KMS-11 (cell line): Measurements from ENCODE around the gene ADORA1.

Experiments used
- H2AFZ ChIP-seq: fragments of 200-600 bp; sonication (generic); 2 replicates; pipeline ENCODE4 v1.6.1; 2016; ENCODE audit warnings: antibody characterized with exemption, mixed run types, low read depth
- H3K27ac ChIP-seq: fragments of 200-600 bp; sonication (generic); 2 replicates; pipeline ENCODE4 v1.6.1; 2016; ENCODE audit warnings: mild to moderate bottlenecking, mixed run types
- H3K27me3 ChIP-seq: fragments of 200-600 bp; sonication (generic); 2 replicates; pipeline ENCODE4 v1.6.1; 2017; ENCODE audit warnings: mild to moderate bottlenecking, low read depth, mixed run types, moderate library complexity; ENCODE audit not compliant: insufficient read depth
- H3K36me3 ChIP-seq: fragments of 200-600 bp; sonication (generic); 2 replicates; pipeline ENCODE4 v1.6.1; 2017; ENCODE audit warnings: mild to moderate bottlenecking, mixed run types; ENCODE audit not compliant: insufficient read depth
- H3K4me1 ChIP-seq: fragments of 200-600 bp; sonication (generic); 2 replicates; pipeline ENCODE4 v1.6.1; 2016; ENCODE audit warnings: mild to moderate bottlenecking, low read depth, mixed run types; ENCODE audit not compliant: poor library complexity, severe bottlenecking
- H3K4me2 ChIP-seq: fragments of 200-600 bp; sonication (generic); 2 replicates; pipeline ENCODE4 v1.7.0; 2016; ENCODE audit warnings: mild to moderate bottlenecking, mixed run types
- H3K4me3 ChIP-seq: fragments of 200-600 bp; sonication (generic); IDR thresholded peaks from 2 replicates; pipeline ENCODE4 v1.6.1; 2017; ENCODE audit warnings: low read depth, low read length, mixed read lengths; ENCODE audit not compliant: insufficient read depth
- H3K79me2 ChIP-seq: fragments of 200-600 bp; sonication (generic); 2 replicates; pipeline ENCODE4 v1.6.1; 2016; ENCODE audit warnings: low read depth, mixed run types; ENCODE audit not compliant: insufficient read depth
- H3K9ac ChIP-seq: fragments of 200-600 bp; sonication (generic); 2 replicates; pipeline ENCODE4 v1.6.1; 2016; ENCODE audit warnings: mild to moderate bottlenecking, mixed run types
- H4K20me1 ChIP-seq: fragments of 200-600 bp; sonication (generic); 2 replicates; pipeline ENCODE4 v1.6.1; 2016; ENCODE audit warnings: mild to moderate bottlenecking, mixed run types; ENCODE audit not compliant: insufficient read depth
- TF ChIP-seq, protein P1 (sequence below): fragments of 200-600 bp; sonication (generic); conservative IDR thresholded peaks from 2 replicates; pipeline ENCODE4 v1.6.1; 2017; ENCODE audit warnings: low read depth, mild to moderate bottlenecking, antibody characterized with exemption, low read length, moderate library complexity, mixed read lengths

The ADORA1 gene

GRCh38 chr1:203089001-203089650, 38.4 kb upstream of the ADORA1 start:
- Histone ChIP-seq H3K79me2 (no peaks in the 10 kb centered on the region), H4K20me1 (no peaks in the 10 kb centered on the region), H3K27ac (no peak overlapping the region), H3K36me3 (no peaks in the 10 kb centered on the region), H3K4me2 (no peak overlapping the region), H3K4me1 (no peaks in the 10 kb centered on the region), H3K4me3 (no peak overlapping the region), H3K9ac (no peak overlapping the region), H2AFZ (no peak overlapping the region), H3K27me3 (no peaks in the 10 kb centered on the region; the same call in 1 of the 2 replicates)
- TF ChIP-seq, protein P1, sequence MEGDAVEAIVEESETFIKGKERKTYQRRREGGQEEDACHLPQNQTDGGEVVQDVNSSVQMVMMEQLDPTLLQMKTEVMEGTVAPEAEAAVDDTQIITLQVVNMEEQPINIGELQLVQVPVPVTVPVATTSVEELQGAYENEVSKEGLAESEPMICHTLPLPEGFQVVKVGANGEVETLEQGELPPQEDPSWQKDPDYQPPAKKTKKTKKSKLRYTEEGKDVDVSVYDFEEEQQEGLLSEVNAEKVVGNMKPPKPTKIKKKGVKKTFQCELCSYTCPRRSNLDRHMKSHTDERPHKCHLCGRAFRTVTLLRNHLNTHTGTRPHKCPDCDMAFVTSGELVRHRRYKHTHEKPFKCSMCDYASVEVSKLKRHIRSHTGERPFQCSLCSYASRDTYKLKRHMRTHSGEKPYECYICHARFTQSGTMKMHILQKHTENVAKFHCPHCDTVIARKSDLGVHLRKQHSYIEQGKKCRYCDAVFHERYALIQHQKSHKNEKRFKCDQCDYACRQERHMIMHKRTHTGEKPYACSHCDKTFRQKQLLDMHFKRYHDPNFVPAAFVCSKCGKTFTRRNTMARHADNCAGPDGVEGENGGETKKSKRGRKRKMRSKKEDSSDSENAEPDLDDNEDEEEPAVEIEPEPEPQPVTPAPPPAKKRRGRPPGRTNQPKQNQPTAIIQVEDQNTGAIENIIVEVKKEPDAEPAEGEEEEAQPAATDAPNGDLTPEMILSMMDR = no peak

DNA sequence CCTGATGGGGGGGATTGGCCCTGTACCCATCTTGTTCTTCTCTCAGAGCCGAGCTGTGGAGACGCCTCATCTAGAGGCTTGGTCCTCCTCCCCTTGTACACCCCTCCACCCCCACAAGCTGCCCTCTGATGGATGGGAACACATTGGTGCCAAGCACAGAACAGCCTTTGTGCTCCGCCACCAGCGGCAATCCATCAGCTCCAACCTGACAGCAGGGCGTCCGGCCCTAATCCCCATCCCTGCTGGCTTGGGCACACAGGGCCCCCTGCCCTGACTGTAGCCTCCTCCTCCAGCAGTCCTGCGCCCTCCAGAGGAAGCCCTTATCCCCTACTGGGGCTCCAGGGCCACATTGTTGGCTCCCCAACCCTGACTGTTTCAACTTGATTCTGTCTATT, 37.9 kb upstream of the ADORA1 start:
- TF ChIP-seq, protein P1 = no peak
- no peak overlapping the region for H2AFZ ChIP-seq
- H3K9ac ChIP-seq = no peak overlapping the region
- no peaks in the 10 kb centered on the region; the same call in 1 of the 2 replicates for H3K27me3 ChIP-seq
- H3K4me3 ChIP-seq = no peak overlapping the region
- H3K36me3 ChIP-seq = no peaks in the 10 kb centered on the region
- H4K20me1 ChIP-seq = no peaks in the 10 kb centered on the region
- no peak overlapping the region for H3K4me2 ChIP-seq
- no peaks in the 10 kb centered on the region for H3K4me1 ChIP-seq
- no peaks in the 10 kb centered on the region for H3K79me2 ChIP-seq
- H3K27ac ChIP-seq = no peak overlapping the region

DNA sequence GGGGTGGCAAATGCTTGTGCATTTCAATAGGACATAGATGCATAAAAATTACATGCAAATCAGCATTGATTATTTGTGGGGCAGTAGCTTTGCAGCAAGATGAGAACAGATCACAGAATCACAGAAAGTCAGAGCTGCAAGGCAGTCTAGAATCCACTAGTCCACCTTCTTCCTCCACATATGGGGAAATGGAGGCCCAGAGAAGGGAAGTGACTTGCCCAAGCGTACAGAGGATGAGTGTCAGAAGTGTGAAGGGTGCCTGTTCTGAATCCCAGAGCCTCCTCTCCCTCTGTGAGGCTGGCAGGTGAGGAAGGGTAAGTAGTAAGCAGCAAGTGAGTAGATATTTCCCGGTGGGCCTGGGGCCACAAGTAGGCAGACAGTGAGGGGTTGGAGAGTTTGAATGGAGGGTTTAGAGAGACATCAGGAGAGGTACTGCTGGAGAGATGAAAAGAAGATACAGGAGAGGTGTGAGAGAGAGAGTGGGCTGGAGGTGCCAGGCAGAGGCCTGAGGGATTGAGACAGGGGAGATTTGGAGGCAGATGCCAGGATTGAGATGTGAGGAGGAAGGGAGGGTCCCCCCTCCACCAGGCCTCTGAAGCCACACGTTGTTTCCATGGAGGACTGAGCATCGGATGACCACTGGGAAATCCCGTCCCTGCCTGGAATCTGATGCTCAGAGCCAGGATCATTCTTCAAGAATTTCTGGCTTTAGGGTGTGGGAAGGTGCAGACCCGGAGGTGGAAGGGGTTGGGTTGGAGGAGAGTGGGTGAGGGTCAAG, 36.9 kb upstream of the ADORA1 start:
- Histone ChIP-seq H3K27ac (no peak overlapping the region), H3K4me1 (no peaks in the 10 kb centered on the region), H3K4me2 (no peak overlapping the region), H4K20me1 (no peaks in the 10 kb centered on the region), H3K27me3 (no peaks in the 10 kb centered on the region; the same call in 1 of the 2 replicates), H2AFZ (no peak overlapping the region), H3K36me3 (no peaks in the 10 kb centered on the region), H3K9ac (no peak overlapping the region), H3K79me2 (no peaks in the 10 kb centered on the region), H3K4me3 (no peak overlapping the region)
- TF ChIP-seq, protein P1 = no peak

DNA sequence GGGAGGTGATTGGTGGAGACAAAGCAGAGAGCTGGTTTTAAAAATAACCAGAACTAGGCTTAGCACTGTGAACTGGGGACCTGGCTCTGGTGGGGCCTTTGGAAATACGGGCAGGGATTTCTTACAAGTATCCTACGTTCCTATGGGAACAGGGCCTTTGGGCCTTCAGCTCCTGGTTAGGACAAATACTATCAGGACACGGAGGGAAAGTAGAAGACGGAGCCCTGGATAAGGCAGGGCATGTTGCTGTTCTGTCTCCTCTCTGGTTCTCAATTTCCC, 36.4 kb upstream of the ADORA1 start:
- no peaks in the 10 kb centered on the region for H3K4me1 ChIP-seq
- no peak overlapping the region for H3K4me2 ChIP-seq
- no peaks in the 10 kb centered on the region for H3K79me2 ChIP-seq
- H2AFZ ChIP-seq = no peak overlapping the region
- H3K27ac ChIP-seq = no peak overlapping the region
- no peak overlapping the region for H3K4me3 ChIP-seq
- no peaks in the 10 kb centered on the region; the same call in 1 of the 2 replicates for H3K27me3 ChIP-seq
- no peaks in the 10 kb centered on the region for H3K36me3 ChIP-seq
- H4K20me1 ChIP-seq = no peaks in the 10 kb centered on the region
- TF ChIP-seq, protein P1 = no peak
- H3K9ac ChIP-seq = no peak overlapping the region
